Activated effector memory CD4-positive, alpha-beta T cell treated with anti-CD3 and anti-CD28 coated beads, Interleukin-2, amount 50 U/mL, for 16 hours (primary cell): ENCODE results near the gene GNAI1.

ENCODE experiments used
- DNase-seq: peaks from one replicate; pipeline ENCODE4 v3.0.0-alpha.2; 2020

The GNAI1 gene

DNA sequence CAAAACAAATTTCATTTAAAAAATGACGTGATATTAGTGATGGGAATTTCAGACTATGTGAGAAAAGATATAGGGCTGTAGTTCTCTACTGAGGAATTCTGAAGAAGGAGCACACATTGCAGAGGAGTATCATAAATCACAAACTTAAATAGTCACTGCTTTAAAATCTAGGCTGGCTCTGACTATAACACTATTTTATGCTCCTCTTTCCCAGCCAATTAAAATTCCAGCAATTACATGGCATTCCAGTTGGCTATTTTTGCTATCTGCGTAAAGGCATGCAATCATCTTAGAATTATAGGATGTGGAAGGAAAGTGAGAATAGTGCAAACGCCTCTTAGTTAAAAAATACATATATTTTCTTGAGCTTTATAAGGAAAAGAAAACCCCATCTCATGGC is 123.1 kb downstream of the GNAI1 start:
- no peak for DNase-seq

DNA sequence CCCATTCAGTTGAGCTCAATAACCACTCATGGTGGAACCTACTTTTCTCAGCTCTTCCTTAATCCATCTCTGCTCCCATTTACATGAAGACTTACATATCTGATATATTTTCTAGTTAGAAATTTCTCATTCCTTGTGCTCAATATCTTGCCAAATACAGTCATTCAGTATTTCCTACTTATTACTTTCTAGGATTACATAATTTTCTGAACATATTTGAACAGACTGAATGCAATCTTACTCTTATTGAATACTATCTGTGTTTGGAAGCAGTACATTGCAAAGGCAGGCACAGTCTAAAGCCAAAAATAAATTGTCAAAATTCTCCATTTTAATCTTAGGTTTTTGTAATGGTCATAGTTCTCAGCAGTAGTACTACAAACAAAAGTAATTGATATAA is 126.0 kb downstream of the GNAI1 start:
- DNase-seq: no peak

DNA sequence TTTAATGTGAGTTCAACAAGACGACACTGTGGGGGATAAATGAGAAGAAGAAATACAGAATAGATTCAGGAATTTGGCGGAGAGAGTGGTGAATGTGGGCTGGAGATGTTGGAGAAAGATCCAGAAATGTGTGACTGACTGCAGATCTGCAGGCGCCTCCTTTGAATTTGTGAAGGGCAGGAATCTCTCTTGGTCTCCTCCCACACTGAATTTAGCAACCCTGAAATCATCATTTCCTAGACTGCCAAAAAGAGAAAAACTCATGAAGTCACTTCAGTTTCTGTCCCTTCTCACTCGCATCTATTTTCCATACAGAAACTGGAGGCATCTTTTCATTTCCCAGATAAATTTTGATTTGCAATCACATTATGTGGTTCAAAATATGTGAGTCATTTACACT is 128.7 kb downstream of the GNAI1 start:
- DNase-seq: no peak

DNA sequence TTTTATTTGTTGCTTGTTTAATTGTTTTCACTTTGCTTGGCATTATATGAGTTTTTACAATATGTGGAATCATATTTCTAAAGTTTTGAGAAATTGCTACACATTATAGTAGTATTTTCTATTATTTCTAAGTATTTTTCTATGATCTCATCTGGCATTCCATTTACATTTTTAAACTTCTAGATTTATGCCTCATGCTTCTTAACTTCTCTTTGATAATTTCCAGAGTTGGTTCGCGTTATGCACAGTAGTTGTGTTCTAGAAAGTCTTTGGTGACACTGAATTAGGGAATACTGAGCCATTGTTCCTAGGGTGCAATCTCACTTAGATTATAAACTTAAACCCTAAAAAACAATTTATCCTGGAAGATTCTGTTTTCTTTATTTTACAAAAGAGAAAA is 129.2 kb downstream of the GNAI1 start:
- no peak for DNase-seq

DNA sequence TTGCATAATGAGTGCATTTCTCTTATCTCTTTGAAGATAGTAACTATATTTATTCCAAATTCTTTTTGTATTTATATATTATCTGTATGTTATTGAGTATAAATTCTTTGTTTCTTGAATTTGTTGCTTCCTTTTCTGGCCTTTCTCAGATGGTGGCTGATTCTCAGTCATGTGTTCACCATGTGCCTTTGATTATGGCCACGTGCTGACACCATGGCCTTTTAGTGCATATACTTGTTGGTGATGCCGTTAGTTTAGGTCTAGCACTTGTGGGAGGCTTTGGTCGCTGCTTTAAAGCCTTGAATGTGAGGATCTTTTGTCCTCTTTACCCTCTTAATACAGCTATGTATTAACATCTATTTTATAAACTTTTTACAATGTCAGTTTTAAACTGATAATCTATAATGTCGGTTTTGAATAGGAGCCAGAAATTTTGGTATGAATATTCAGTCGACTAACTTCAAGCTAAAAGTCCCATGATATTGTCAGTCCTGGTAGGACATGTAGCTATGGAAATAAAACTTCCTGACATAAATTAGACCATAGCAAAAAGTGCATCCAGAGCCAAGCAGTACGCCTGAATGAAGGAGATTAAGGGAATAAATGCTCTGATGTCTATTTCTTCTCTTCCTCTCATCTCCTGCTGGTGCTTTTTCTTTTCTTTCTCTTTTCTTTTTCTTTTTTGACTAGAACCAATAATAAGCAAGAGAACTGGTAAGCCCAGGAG is 130.3 kb downstream of the GNAI1 start:
- DNase-seq: no peak

DNA sequence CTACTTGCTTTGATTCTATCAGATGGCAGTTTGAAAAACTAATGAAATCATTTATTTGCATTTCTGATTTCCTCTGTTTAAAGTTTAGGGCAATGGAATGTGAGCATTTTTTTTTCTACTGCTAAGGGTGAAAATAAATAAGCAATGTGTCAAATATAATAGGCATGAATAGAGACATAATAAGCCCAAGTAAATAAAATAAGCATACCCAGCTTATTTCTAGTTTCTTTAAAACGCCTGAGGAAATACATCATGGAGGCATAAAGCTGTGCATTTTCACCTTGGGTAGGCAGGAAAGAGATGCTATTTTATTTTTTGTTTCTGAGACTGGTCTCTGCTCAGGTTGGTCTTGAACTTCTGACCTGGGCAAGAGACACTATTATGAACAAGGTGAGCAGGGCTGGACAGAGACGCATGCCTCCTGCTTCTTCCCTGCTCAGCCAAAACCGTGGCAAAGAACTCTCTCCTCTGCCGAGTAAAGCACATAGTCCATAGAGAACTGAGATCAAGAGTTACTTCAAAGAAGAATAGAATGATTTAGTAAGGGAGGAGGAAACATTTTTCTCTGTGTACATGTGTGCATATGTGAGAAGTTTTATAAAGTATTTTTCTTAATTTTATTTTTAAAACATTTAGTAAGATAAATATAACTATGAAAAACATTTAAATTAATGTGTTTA is 138.1 kb downstream of the GNAI1 start:
- DNase-seq: no peak

DNA sequence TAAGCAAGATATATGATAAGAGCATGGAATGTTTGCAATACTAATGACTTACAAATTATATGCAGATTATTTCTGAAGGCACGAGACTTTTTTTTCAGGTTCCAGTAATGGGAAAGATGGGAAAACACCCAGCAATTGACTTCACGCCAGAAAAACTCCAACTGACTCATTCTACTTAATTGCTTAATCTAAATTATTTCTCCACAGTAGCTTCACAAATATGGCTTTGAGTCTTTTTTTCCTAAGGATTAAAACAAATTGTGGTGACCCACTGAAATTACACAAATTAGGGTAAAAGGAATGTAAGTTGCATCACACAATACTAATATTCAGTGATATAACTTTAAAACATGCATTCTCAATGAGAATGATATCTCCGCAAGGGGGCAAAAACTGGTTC is 138.7 kb downstream of the GNAI1 start:
- DNase-seq: no peak

DNA sequence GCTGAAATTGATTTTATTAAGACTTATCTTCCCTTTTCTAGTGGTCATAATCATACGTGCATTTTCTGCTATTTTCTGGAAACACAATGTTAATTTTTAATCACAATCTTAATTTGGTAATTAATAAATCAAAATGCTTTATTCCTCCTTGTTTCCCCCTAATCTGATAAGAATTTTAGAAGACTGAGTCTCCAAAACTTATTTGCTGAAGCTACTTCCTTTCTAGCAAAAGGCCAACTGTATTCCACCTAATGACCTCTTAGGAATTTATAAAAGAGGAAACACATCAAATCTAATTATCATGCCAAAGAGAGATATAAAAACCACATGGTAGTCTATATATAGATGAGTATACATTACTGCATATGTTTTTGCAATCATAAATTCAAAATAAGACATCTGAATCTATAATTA is 140.6 kb downstream of the GNAI1 start:
- DNase-seq: no peak
